GM19438 (cell line): Measurements from ENCODE around the gene VPS33A.
"Not testable (repeated sequence)": the region's sequence is repeated elsewhere in the genome, so short reads cannot be mapped to it uniquely, and the experiment has no call there.

Source experiments
- ATAC-seq: cut with Tn5 transposase; IDR thresholded peaks from one replicate; pipeline ENCODE4 v1.9.1; 2021; ENCODE audit warnings: low read depth; ENCODE audit not compliant: unreplicated experiment

Gene VPS33A

GRCh38 chr12:122205053-122205925, 61.0 kb downstream of the VPS33A start:
- ATAC-seq = no peak

- ATAC-seq = peak; percentile 19
Measured at GRCh38 chr12:122204167-122205052, 61.9 kb downstream of the VPS33A start.

- ATAC-seq = peak; percentile 51
Measured at GRCh38 chr12:122203301-122204166, 62.8 kb downstream of the VPS33A start, which contains the start of gene B3GNT4. Gene B3GNT4, plus strand, starts transcription at chr12:122203709. Its CDS starts 910 bp downstream, at chr12:122204619.

GRCh38 chr12:122202811-122203210, 63.5 kb downstream of the VPS33A start:
- ATAC-seq = not testable (repeated sequence)

- no peak for ATAC-seq
Measured at GRCh38 chr12:122202017-122202416, 64.3 kb downstream of the VPS33A start.

- ATAC-seq = no peak
Measured at GRCh38 chr12:122201381-122201780, 64.9 kb downstream of the VPS33A start.

GRCh38 chr12:122200541-122201175, 65.6 kb downstream of the VPS33A start:
- ATAC-seq = no peak

- no peak for ATAC-seq
Measured at GRCh38 chr12:122199484-122200355, 66.6 kb downstream of the VPS33A start.

GRCh38 chr12:122197612-122197966, 68.7 kb downstream of the VPS33A start:
- no peak for ATAC-seq

- ATAC-seq = no peak
Measured at GRCh38 chr12:122195405-122195804, 70.9 kb downstream of the VPS33A start.

- ATAC-seq = no peak
Measured at GRCh38 chr12:122194804-122195203, 71.5 kb downstream of the VPS33A start.

- no peak for ATAC-seq
Measured at GRCh38 chr12:122192441-122192840, 73.9 kb downstream of the VPS33A start.

GRCh38 chr12:122190842-122191668, 75.2 kb downstream of the VPS33A start:
- no peak for ATAC-seq

- no peak for ATAC-seq
Measured at GRCh38 chr12:122189626-122190475, 76.4 kb downstream of the VPS33A start.

- no peak for ATAC-seq
Measured at GRCh38 chr12:122187466-122187865, 78.8 kb downstream of the VPS33A start.

GRCh38 chr12:122185494-122186082, 80.7 kb downstream of the VPS33A start:
- ATAC-seq = no peak

- no peak for ATAC-seq
Measured at GRCh38 chr12:122185079-122185478, 81.2 kb downstream of the VPS33A start.
